ENCODE results near the gene FOXC1. TPM values are rescaled to one million over a fixed set of nuclear protein-coding genes. Genes with fewer than 3 reads are reported as not detected.

Gene FOXC1
- polyA plus RNA-seq, 1 of the 3 experiments (the other 2 are of a cell fraction): 4.3 TPM

- Histone ChIP-seq H3K9me2 (no peaks in the 10 kb centered on the region), H4K20me1 (ENCODE audit: insufficient read depth) (no peaks in the 10 kb centered on the region), H3K4me3 (ENCODE audit: low read depth in 2 of 2, low read length in 1 of 2) (no peak overlapping the region), H3K9ac (no peak overlapping the region), H3K27ac (ENCODE audit: low read depth in 2 of 2, low read length in 1 of 2) (no peak overlapping the region), H3K9me3 (no peaks in the 10 kb centered on the region), H2AFZ (ENCODE audit: low read depth) (no peak overlapping the region), H3K36me3 (replicated peaks in 1 of 2; ENCODE audit: control insufficient read depth in 1 of 2, insufficient read depth in 2 of 2, low read length in 1 of 2) (no peaks in the 10 kb centered on the region), H3K4me2 (no peak overlapping the region), H3K27me3 (ENCODE audit: insufficient read depth) (peaks cover 26% of the 10 kb centered on the region), H3F3A (replicated peaks; ENCODE audit: insufficient read depth) (no peaks in the 10 kb centered on the region), H3K4me1 (ENCODE audit: control insufficient read depth in 1 of 2, insufficient read depth in 2 of 2, low read depth in 1 of 2, low read length in 1 of 2) (peaks cover 0 to 13% of the 10 kb centered on the region in 2 experiments; a peak in 1 of 4 replicates), H3K79me2 (ENCODE audit: insufficient read depth) (no peaks in the 10 kb centered on the region)
- ChIA-PET POLR2A (no interaction called here), CTCF (interaction anchor here (0.8 to 7.3 kb wide), 9 partner anchors 89 to 1140 kb away, joined by 3 to 95 read pairs (median 4); no protein-coding TSS in a partner anchor)
- DNase-seq: no peak
- TF ChIP-seq EP300 (IDR thresholded peaks at IDR 0.05; ENCODE audit: borderline replicate concordance in 1 of 2, low read depth in 1 of 2, low read length in 1 of 2) (no peak), ELF1 (IDR thresholded peaks at IDR 0.05) (no peak), POLR2AphosphoS5 (IDR thresholded peaks at IDR 0.05; ENCODE audit: low read depth, low read length) (no peak), PBX3 (IDR thresholded peaks at IDR 0.05) (no peak), SMC3 (IDR thresholded peaks at IDR 0.05; ENCODE audit: low read depth, low read length) (no peak), RAD21 (IDR thresholded peaks at IDR 0.05; ENCODE audit: low read length) (no peak), SIN3A (IDR thresholded peaks at IDR 0.05; ENCODE audit: borderline replicate concordance, low read depth, low read length) (no peak), TCF12 (IDR thresholded peaks at IDR 0.05) (no peak), RCOR1 (IDR thresholded peaks at IDR 0.05; ENCODE audit: low read length) (no peak), IRF3 (IDR thresholded peaks at IDR 0.05; ENCODE audit: low read depth, low read length) (no peak), MEF2A (IDR thresholded peaks at IDR 0.05; ENCODE audit: borderline replicate concordance, low read depth) (no peak), CHD2 (IDR thresholded peaks at IDR 0.05; ENCODE audit: low read length, partially characterized antibody) (no peak), EZH2phosphoT487 (IDR thresholded peaks at IDR 0.05; ENCODE audit: borderline replicate concordance, low read depth) (no peak), YY1 (IDR thresholded peaks at IDR 0.05; ENCODE audit: low read depth) (no peak)
- WGBS (ENCODE audit: low lambda C conversion rate): 88% methylated on average over 8 of the region's 10 CpGs
Measured at GRCh38 chr6:1598433-1598832, 11.3 kb upstream of the FOXC1 start.

- DNase-seq: no peak
- Histone ChIP-seq H2AFZ (ENCODE audit: low read depth) (no peak overlapping the region), H3K9me3 (no peaks in the 10 kb centered on the region), H3K4me2 (no peak overlapping the region), H3F3A (replicated peaks; ENCODE audit: insufficient read depth) (no peaks in the 10 kb centered on the region), H3K9me2 (no peaks in the 10 kb centered on the region), H3K79me2 (ENCODE audit: insufficient read depth) (no peaks in the 10 kb centered on the region), H3K4me3 (ENCODE audit: low read depth in 2 of 2, low read length in 1 of 2) (no peak overlapping the region), H3K27ac (ENCODE audit: low read depth in 2 of 2, low read length in 1 of 2) (no peak overlapping the region), H3K36me3 (replicated peaks in 1 of 2; ENCODE audit: control insufficient read depth in 1 of 2, insufficient read depth in 2 of 2, low read length in 1 of 2) (no peaks in the 10 kb centered on the region), H3K9ac (no peak overlapping the region), H3K4me1 (ENCODE audit: control insufficient read depth in 1 of 2, insufficient read depth in 2 of 2, low read depth in 1 of 2, low read length in 1 of 2) (peaks cover 0 to 13% of the 10 kb centered on the region in 2 experiments; a peak in 1 of 4 replicates), H4K20me1 (ENCODE audit: insufficient read depth) (no peaks in the 10 kb centered on the region), H3K27me3 (ENCODE audit: insufficient read depth) (peaks cover 21% of the 10 kb centered on the region)
- TF ChIP-seq MXI1 (IDR thresholded peaks at IDR 0.05; ENCODE audit: low read depth, low read length) (no peak), TCF12 (IDR thresholded peaks at IDR 0.05) (no peak), TEAD4 (IDR thresholded peaks at IDR 0.05; ENCODE audit: borderline replicate concordance, insufficient read depth) (no peak), FOXM1 (IDR thresholded peaks at IDR 0.05; ENCODE audit: low read depth) (no peak), MAX (IDR thresholded peaks at IDR 0.05; ENCODE audit: low read depth) (no peak), RCOR1 (IDR thresholded peaks at IDR 0.05; ENCODE audit: low read length) (no peak), NFIC (IDR thresholded peaks at IDR 0.05; ENCODE audit: borderline replicate concordance) (no peak), GABPA (IDR thresholded peaks at IDR 0.05; ENCODE audit: low read depth) (no peak), EP300 (IDR thresholded peaks at IDR 0.05; ENCODE audit: borderline replicate concordance in 1 of 2, low read depth in 1 of 2, low read length in 1 of 2) (no peak), RAD21 (IDR thresholded peaks at IDR 0.05; ENCODE audit: low read length) (no peak), EZH2phosphoT487 (IDR thresholded peaks at IDR 0.05; ENCODE audit: borderline replicate concordance, low read depth) (no peak), GATA2 (CRISPR knock-in tag; IDR thresholded peaks at IDR 0.05) (no peak)
- ChIA-PET CTCF (interaction anchor here (0.8 to 7.3 kb wide), 8 partner anchors 89 to 1139 kb away, joined by 3 to 95 read pairs (median 4); no protein-coding TSS in a partner anchor), POLR2A (no interaction called here)
- 90% methylated on average over 8 of the region's 24 CpGs for WGBS (ENCODE audit: low lambda C conversion rate)
Measured at GRCh38 chr6:1598886-1599285, 10.8 kb upstream of the FOXC1 start.

Measured in SK-N-SH (cell line).